Osteocyte (in vitro differentiated cells): Measurements from ENCODE around the gene PPT1. TPM values are rescaled to one million over a fixed set of nuclear protein-coding genes. Genes with fewer than 3 reads are reported as not detected.

Experiments
- DNase-seq: peaks from one replicate; pipeline ENCODE4 v3.0.0; 2021; ENCODE audit warnings: mixed read lengths; ENCODE audit not compliant: unreplicated experiment; ENCODE audit errors: extremely low spot score
- H3K27ac Mint-ChIP-seq: one replicate; pipeline ENCODE4 v1.8.0; 2021; ENCODE audit warnings: mild to moderate bottlenecking, mixed read lengths; ENCODE audit not compliant: unreplicated experiment
- H3K27me3 Mint-ChIP-seq: one replicate; pipeline ENCODE4 v1.8.0; 2021; ENCODE audit warnings: mixed read lengths; ENCODE audit not compliant: unreplicated experiment
- H3K36me3 Mint-ChIP-seq: one replicate; pipeline ENCODE4 v1.8.0; 2021; ENCODE audit warnings: mixed read lengths; ENCODE audit not compliant: unreplicated experiment
- H3K4me1 Mint-ChIP-seq: one replicate; pipeline ENCODE4 v1.8.0; 2021; ENCODE audit warnings: mixed read lengths; ENCODE audit not compliant: unreplicated experiment
- H3K4me3 Mint-ChIP-seq: one replicate; pipeline ENCODE4 v1.8.0; 2021; ENCODE audit warnings: mild to moderate bottlenecking, moderate library complexity, mixed read lengths; ENCODE audit not compliant: unreplicated experiment
- H3K9me3 Mint-ChIP-seq: one replicate; pipeline ENCODE4 v1.8.0; 2021; ENCODE audit warnings: mixed read lengths; ENCODE audit not compliant: unreplicated experiment
- CTCF ChIP-seq: fragments of 200-600 bp; sonication (generic); IDR thresholded peaks from 2 replicates; pipeline ENCODE4 v1.5.0; 2021; ENCODE audit warnings: antibody characterized with exemption, mild to moderate bottlenecking, moderate library complexity
- total RNA-seq: library from RNA; stranded (reverse); gene quantifications from 2 replicates; pipeline ENCODE4 v1.2.1, GENCODE V29; 2021

The PPT1 gene
- total RNA-seq, 1 donor from 2014 or later = 62.6 TPM

- peaks cover 21% of the 10 kb centered on the region for H3K36me3 Mint-ChIP-seq
- H3K9me3 Mint-ChIP-seq = no peaks in the 10 kb centered on the region
- DNase-seq = no peak
- peaks cover 16% of the 10 kb centered on the region for H3K4me1 Mint-ChIP-seq
- no peak for TF ChIP-seq CTCF
- H3K4me3 Mint-ChIP-seq = no peak overlapping the region
- no peaks in the 10 kb centered on the region for H3K27me3 Mint-ChIP-seq
- no peak overlapping the region for H3K27ac Mint-ChIP-seq
Observed at GRCh38 chr1:40079774-40080400, 17.2 kb downstream of the PPT1 start.

- peaks cover 16% of the 10 kb centered on the region for H3K4me1 Mint-ChIP-seq
Observed at GRCh38 chr1:40078512-40079333, 18.3 kb downstream of the PPT1 start.

GRCh38 chr1:40076895-40077312 lies 20.1 kb downstream of the PPT1 start:
- Mint-ChIP-seq H3K27me3 (no peaks in the 10 kb centered on the region), H3K9me3 (no peaks in the 10 kb centered on the region), H3K36me3 (peaks cover 30% of the 10 kb centered on the region)

More at GRCh38 chr1:40078512-40079333, 18.3 kb downstream of the PPT1 start:
- TF ChIP-seq CTCF = peak; percentile 72
- peaks cover 20% of the 10 kb centered on the region for H3K36me3 Mint-ChIP-seq
- no peak overlapping the region for H3K4me3 Mint-ChIP-seq
- no peaks in the 10 kb centered on the region for H3K9me3 Mint-ChIP-seq
- no peaks in the 10 kb centered on the region for H3K27me3 Mint-ChIP-seq
- DNase-seq = no peak
- H3K27ac Mint-ChIP-seq = no peak overlapping the region

GRCh38 chr1:40075266-40075665 lies 21.8 kb downstream of the PPT1 start:
- DNase-seq = no peak
- TF ChIP-seq CTCF = no peak
- no peaks in the 10 kb centered on the region for H3K9me3 Mint-ChIP-seq
- H3K27me3 Mint-ChIP-seq = no peaks in the 10 kb centered on the region
- no peak overlapping the region for H3K4me3 Mint-ChIP-seq
- peaks cover 43% of the 10 kb centered on the region for H3K36me3 Mint-ChIP-seq
- peaks cover 16% of the 10 kb centered on the region for H3K4me1 Mint-ChIP-seq
- peak overlapping the region; percentile 10 for H3K27ac Mint-ChIP-seq

More at GRCh38 chr1:40076895-40077312, 20.1 kb downstream of the PPT1 start:
- no peak for TF ChIP-seq CTCF
- Mint-ChIP-seq H3K27ac (peak overlapping the region; percentile 81), H3K4me3 (no peak overlapping the region), H3K4me1 (peaks cover 16% of the 10 kb centered on the region)
- DNase-seq = no peak

GRCh38 chr1:40073062-40073461 lies 24.0 kb downstream of the PPT1 start:
- TF ChIP-seq CTCF = no peak
- DNase-seq = no peak
- Mint-ChIP-seq H3K4me3 (no peak overlapping the region), H3K4me1 (peaks cover 16% of the 10 kb centered on the region), H3K36me3 (peaks cover 49% of the 10 kb centered on the region), H3K9me3 (no peaks in the 10 kb centered on the region), H3K27me3 (no peaks in the 10 kb centered on the region), H3K27ac (no peak overlapping the region)
